ENCODE measurements around the gene FLVCR2.
A peak's percentile ranks its signal among the peaks of the same experiment; 100 is the strongest.

FLVCR2 gene

GRCh38 chr14:75578102-75578785 lies at the start of gene FLVCR2:
FLVCR2 (plus strand) TSS chr14:75578620; CDS start chr14:75578973, 353 bp downstream.
- no peaks in the 10 kb centered on the region for H3K9me3 Mint-ChIP-seq
- H3K4me3 Mint-ChIP-seq, result peak within 1 kb of the TSS; percentile 90
- peak; percentile 52 for DNase-seq (ENCODE audit: low spot score)
- H3K27me3 Mint-ChIP-seq (ENCODE audit: low read depth), result peaks cover 8% of the 10 kb centered on the region
- H3K27ac Mint-ChIP-seq, result peak within 1 kb of the TSS; percentile 42
- H3K36me3 Mint-ChIP-seq (ENCODE audit: low read depth), result no peaks in the 10 kb centered on the region
- H3K4me1 Mint-ChIP-seq (ENCODE audit: low read depth), result peaks cover 17% of the 10 kb centered on the region

- peaks cover 70% of the 10 kb centered on the region for H3K36me3 Mint-ChIP-seq (ENCODE audit: low read depth)
- H3K4me1 Mint-ChIP-seq (ENCODE audit: low read depth), result peaks cover 62% of the 10 kb centered on the region
- H3K27ac Mint-ChIP-seq, result peak overlapping the region; percentile 27
- no peaks in the 10 kb centered on the region for H3K9me3 Mint-ChIP-seq
- DNase-seq (ENCODE audit: low spot score), result no peak
- H3K4me3 Mint-ChIP-seq, result peak overlapping the region; percentile 0
- no peaks in the 10 kb centered on the region for H3K27me3 Mint-ChIP-seq (ENCODE audit: low read depth)
Observed at GRCh38 chr14:75531256-75531655, 47.2 kb upstream of the FLVCR2 start.

GRCh38 chr14:75531660-75532317 lies 46.6 kb upstream of the FLVCR2 start:
- no peak overlapping the region for H3K4me3 Mint-ChIP-seq
- peaks cover 57% of the 10 kb centered on the region for H3K4me1 Mint-ChIP-seq (ENCODE audit: low read depth)
- H3K27ac Mint-ChIP-seq, result peak overlapping the region; percentile 27
- H3K36me3 Mint-ChIP-seq (ENCODE audit: low read depth), result peaks cover 66% of the 10 kb centered on the region
- H3K27me3 Mint-ChIP-seq (ENCODE audit: low read depth), result no peaks in the 10 kb centered on the region
- DNase-seq (ENCODE audit: low spot score), result no peak
- no peaks in the 10 kb centered on the region for H3K9me3 Mint-ChIP-seq

- no peak for DNase-seq (ENCODE audit: low spot score)
- Mint-ChIP-seq H3K9me3 (no peaks in the 10 kb centered on the region), H3K27ac (no peak overlapping the region), H3K4me3 (no peak overlapping the region), H3K4me1 (ENCODE audit: low read depth) (peaks cover 47% of the 10 kb centered on the region), H3K27me3 (ENCODE audit: low read depth) (no peaks in the 10 kb centered on the region), H3K36me3 (ENCODE audit: low read depth) (peaks cover 58% of the 10 kb centered on the region)
Observed at GRCh38 chr14:75533791-75534555, 44.4 kb upstream of the FLVCR2 start.

GRCh38 chr14:75535164-75535898 lies 43.1 kb upstream of the FLVCR2 start:
- Mint-ChIP-seq H3K27me3 (ENCODE audit: low read depth) (no peaks in the 10 kb centered on the region), H3K9me3 (no peaks in the 10 kb centered on the region), H3K4me3 (no peak overlapping the region), H3K27ac (peak overlapping the region; percentile 67), H3K36me3 (ENCODE audit: low read depth) (peaks cover 56% of the 10 kb centered on the region), H3K4me1 (ENCODE audit: low read depth) (peaks cover 55% of the 10 kb centered on the region)
- no peak for DNase-seq (ENCODE audit: low spot score)

GRCh38 chr14:75537071-75537470 lies 41.3 kb upstream of the FLVCR2 start:
- H3K27me3 Mint-ChIP-seq (ENCODE audit: low read depth), result no peaks in the 10 kb centered on the region
- no peak overlapping the region for H3K27ac Mint-ChIP-seq
- DNase-seq (ENCODE audit: low spot score), result no peak
- H3K9me3 Mint-ChIP-seq, result no peaks in the 10 kb centered on the region
- peaks cover 45% of the 10 kb centered on the region for H3K36me3 Mint-ChIP-seq (ENCODE audit: low read depth)
- H3K4me3 Mint-ChIP-seq, result no peak overlapping the region
- H3K4me1 Mint-ChIP-seq (ENCODE audit: low read depth), result peaks cover 58% of the 10 kb centered on the region

GRCh38 chr14:75539162-75539560 lies 39.3 kb upstream of the FLVCR2 start:
- Mint-ChIP-seq H3K4me3 (peak overlapping the region; percentile 37), H3K4me1 (ENCODE audit: low read depth) (peaks cover 62% of the 10 kb centered on the region), H3K9me3 (no peaks in the 10 kb centered on the region), H3K36me3 (ENCODE audit: low read depth) (peaks cover 29% of the 10 kb centered on the region), H3K27me3 (ENCODE audit: low read depth) (no peaks in the 10 kb centered on the region), H3K27ac (peak overlapping the region; percentile 64)
- DNase-seq (ENCODE audit: low spot score), result no peak

- Mint-ChIP-seq H3K27me3 (ENCODE audit: low read depth) (no peaks in the 10 kb centered on the region), H3K9me3 (no peaks in the 10 kb centered on the region), H3K4me3 (peak overlapping the region; percentile 37), H3K36me3 (ENCODE audit: low read depth) (peaks cover 28% of the 10 kb centered on the region), H3K27ac (peak overlapping the region; percentile 75), H3K4me1 (ENCODE audit: low read depth) (peaks cover 62% of the 10 kb centered on the region)
- DNase-seq (ENCODE audit: low spot score), result peak; percentile 55
Observed at GRCh38 chr14:75539561-75540478, 38.6 kb upstream of the FLVCR2 start.

GRCh38 chr14:75540479-75540851 lies 38.0 kb upstream of the FLVCR2 start:
- no peak for DNase-seq (ENCODE audit: low spot score)
- Mint-ChIP-seq H3K9me3 (no peaks in the 10 kb centered on the region), H3K4me1 (ENCODE audit: low read depth) (peaks cover 59% of the 10 kb centered on the region), H3K27ac (peak overlapping the region; percentile 75), H3K36me3 (ENCODE audit: low read depth) (peaks cover 27% of the 10 kb centered on the region), H3K27me3 (ENCODE audit: low read depth) (no peaks in the 10 kb centered on the region), H3K4me3 (no peak overlapping the region)

GRCh38 chr14:75542588-75543091 lies 35.8 kb upstream of the FLVCR2 start:
- no peaks in the 10 kb centered on the region for H3K27me3 Mint-ChIP-seq (ENCODE audit: low read depth)
- H3K4me3 Mint-ChIP-seq, result peak overlapping the region; percentile 75
- H3K36me3 Mint-ChIP-seq (ENCODE audit: low read depth), result peaks cover 32% of the 10 kb centered on the region
- H3K27ac Mint-ChIP-seq, result peak overlapping the region; percentile 94
- DNase-seq (ENCODE audit: low spot score), result peak; percentile 89
- H3K9me3 Mint-ChIP-seq, result no peaks in the 10 kb centered on the region
- H3K4me1 Mint-ChIP-seq (ENCODE audit: low read depth), result peaks cover 52% of the 10 kb centered on the region

- peak overlapping the region; percentile 75 for H3K4me3 Mint-ChIP-seq
- H3K9me3 Mint-ChIP-seq, result no peaks in the 10 kb centered on the region
- peaks cover 51% of the 10 kb centered on the region for H3K4me1 Mint-ChIP-seq (ENCODE audit: low read depth)
- peak overlapping the region; percentile 94 for H3K27ac Mint-ChIP-seq
- H3K36me3 Mint-ChIP-seq (ENCODE audit: low read depth), result peaks cover 36% of the 10 kb centered on the region
- no peak for DNase-seq (ENCODE audit: low spot score)
- H3K27me3 Mint-ChIP-seq (ENCODE audit: low read depth), result no peaks in the 10 kb centered on the region
Observed at GRCh38 chr14:75543253-75543652, 35.2 kb upstream of the FLVCR2 start.

GRCh38 chr14:75543786-75544185 lies 34.6 kb upstream of the FLVCR2 start:
- Mint-ChIP-seq H3K4me1 (ENCODE audit: low read depth) (peaks cover 53% of the 10 kb centered on the region), H3K27ac (peak overlapping the region; percentile 94), H3K36me3 (ENCODE audit: low read depth) (peaks cover 39% of the 10 kb centered on the region), H3K9me3 (no peaks in the 10 kb centered on the region), H3K27me3 (ENCODE audit: low read depth) (no peaks in the 10 kb centered on the region), H3K4me3 (peak overlapping the region; percentile 61)
- no peak for DNase-seq (ENCODE audit: low spot score)

- Mint-ChIP-seq H3K9me3 (no peaks in the 10 kb centered on the region), H3K27me3 (ENCODE audit: low read depth) (no peaks in the 10 kb centered on the region), H3K36me3 (ENCODE audit: low read depth) (peaks cover 35% of the 10 kb centered on the region), H3K27ac (no peak overlapping the region), H3K4me1 (ENCODE audit: low read depth) (peaks cover 44% of the 10 kb centered on the region), H3K4me3 (no peak overlapping the region)
- no peak for DNase-seq (ENCODE audit: low spot score)
Observed at GRCh38 chr14:75545907-75546306, 32.5 kb upstream of the FLVCR2 start.
